Activated CD8-positive, alpha-beta memory T cell treated with anti-CD3 and anti-CD28 coated beads for 36 hours (primary cell): ENCODE measurements around the gene FAAP20. TPM values are rescaled to one million over a fixed set of nuclear protein-coding genes. Genes with fewer than 3 reads are reported as not detected.

Source experiments
- CTCF ChIA-PET: fragments of 350-600 bp; sonication (Branson Sonifier 250); formaldehyde crosslinking; loops from one replicate; lab custom pipeline; 2021; ENCODE audit warnings: antibody characterized with exemption; lab: Charles Lee
- POLR2A ChIA-PET: fragments of 350-600 bp; sonication (Branson Sonifier 250); formaldehyde crosslinking; loops from one replicate; lab custom pipeline; 2021; ENCODE audit warnings: antibody characterized with exemption; lab: Charles Lee
- total RNA-seq, 2 experiments: library from RNA; stranded (reverse); gene quantifications; one replicate each; pipeline ENCODE4 v1.2.3, GENCODE V29; 2021

Gene FAAP20
- total RNA-seq, 2 experiments from 2014 or later = 64.3 to 68.8 TPM

GRCh38 chr1:2203671-2204414, 9.3 kb upstream of the FAAP20 start:
- ChIA-PET POLR2A (interaction anchor here (0.5 to 1.1 kb wide), 2 partner anchors 25 to 125 kb away, joined by 3 to 5 read pairs; no protein-coding TSS in a partner anchor), CTCF (interaction anchor here (1.5 to 2.1 kb wide), 2 partner anchors 9 to 178 kb away, joined by 3 to 8 read pairs; partner anchors contain the start of gene FAAP20)

GRCh38 chr1:2202843-2203601, 8.4 kb upstream of the FAAP20 start:
- POLR2A ChIA-PET = no interaction called here
- CTCF ChIA-PET = interaction anchor here (1.5 to 2.1 kb wide), 2 partner anchors 8 to 179 kb away, joined by 3 to 8 read pairs; partner anchors contain the start of gene FAAP20

DNA sequence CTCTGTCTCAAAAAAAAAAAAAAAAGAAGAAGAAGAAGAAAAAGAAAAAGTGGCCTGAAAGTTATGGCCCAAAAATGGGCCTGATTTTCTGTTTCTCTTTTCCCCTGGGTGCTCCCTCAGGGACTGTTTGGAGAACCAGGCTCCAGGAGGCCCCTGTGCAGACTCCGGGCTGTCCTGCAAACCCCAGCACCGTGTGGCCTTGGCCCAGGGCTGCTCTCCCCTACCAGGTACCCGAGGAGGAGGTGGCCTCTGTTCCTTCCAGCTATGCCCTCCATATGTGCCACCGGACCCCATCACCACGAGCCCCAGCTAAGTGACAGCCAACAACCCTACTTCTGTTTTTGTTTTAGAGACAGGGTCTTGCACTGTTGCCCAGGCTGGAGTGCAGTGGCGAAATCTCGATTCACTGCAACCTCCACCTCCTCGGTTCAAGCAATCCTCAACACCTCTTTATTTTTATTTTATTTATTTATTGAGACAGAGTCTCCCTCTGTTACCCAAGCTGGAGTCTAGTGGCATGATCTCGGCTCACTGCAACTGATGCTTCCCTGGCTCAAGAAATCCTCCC, 7.5 kb upstream of the FAAP20 start:
- ChIA-PET POLR2A (no interaction called here), CTCF (interaction anchor here (2.1 kb wide), 1 partner anchor 180 kb away, joined by 8 read pairs; no protein-coding TSS in a partner anchor)

GRCh38 chr1:2201062-2201461, 6.5 kb upstream of the FAAP20 start:
- ChIA-PET POLR2A (no interaction called here), CTCF (interaction anchor here (0.5 to 3.2 kb wide), 3 partner anchors 110 to 188 kb away, joined by 4 to 16 read pairs (median 6); no protein-coding TSS in a partner anchor)

DNA sequence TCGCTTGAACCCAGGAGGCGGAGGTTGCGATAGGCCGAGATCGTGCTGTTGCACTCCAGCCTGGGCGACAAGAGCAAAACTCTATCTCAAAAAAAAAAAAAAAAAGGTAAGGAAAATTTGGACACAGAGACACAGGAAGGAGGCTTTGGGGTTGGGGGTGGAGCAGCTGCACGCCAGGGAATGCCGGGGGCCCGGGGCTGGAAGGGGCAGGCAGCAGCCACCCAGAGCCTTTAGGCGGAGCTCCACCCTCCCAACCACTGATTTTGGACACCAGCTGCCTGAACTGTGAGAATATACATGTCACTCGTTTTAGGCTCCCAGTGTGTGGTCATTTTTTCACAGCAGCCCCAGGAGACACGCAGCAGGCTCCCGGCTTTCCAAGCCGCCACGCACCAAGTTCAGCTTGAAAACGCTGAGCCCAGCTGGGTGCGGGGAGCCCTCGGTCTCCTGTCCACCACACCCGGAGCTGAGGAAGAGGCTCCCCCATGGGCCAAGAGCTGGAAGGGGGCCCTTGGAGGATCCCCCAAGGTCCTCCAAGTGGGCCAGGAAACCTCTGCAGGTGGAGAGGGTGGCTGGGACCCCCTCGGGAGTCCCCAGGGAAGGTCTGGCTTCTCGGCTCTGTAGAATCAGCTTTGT, 5.9 kb upstream of the FAAP20 start:
- POLR2A ChIA-PET = interaction anchor here (2.4 kb wide), 1 partner anchor 29 kb away, joined by 19 read pairs; no protein-coding TSS in a partner anchor

DNA sequence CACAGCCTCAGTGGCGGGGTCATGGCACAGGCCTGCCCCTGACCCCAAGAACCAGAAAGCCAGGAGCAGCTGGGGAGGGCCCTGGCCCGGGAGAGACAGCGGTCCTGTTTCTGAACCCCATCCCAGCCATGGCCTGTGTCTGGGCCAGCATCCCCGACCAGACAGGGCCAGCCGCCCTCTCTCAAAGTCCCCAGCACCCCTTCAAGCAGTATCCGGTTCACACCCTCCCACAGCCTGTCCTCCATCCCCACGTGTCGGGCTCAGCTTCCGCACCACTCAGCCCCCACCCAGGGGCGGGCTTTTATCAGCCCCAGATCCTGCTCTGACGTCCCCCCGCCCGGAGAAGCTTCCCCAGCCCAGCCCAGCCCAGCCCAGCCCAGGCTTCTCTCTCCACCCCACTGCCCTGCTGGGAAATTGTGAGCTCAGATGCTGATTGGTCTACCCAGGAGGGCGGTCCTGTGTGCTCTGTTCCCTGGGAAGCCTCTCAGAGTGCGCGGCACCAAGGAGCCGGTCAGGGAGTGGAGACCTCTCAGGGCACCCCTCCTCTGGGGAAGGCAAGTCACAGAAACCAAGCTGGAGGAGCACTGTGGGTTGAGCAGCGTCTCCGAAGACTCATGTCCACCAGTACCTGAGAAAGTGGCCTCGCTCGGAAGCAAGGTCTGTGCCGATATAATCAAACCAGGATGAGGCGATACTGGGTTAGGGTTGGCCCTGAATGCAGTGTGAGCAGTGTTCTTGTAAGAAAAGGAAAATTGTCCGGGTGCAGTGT, 4.7 kb upstream of the FAAP20 start:
- ChIA-PET POLR2A (interaction anchor here (0.6 to 2.4 kb wide), 5 partner anchors 28 to 192 kb away, joined by 3 to 19 read pairs (median 4); partner anchors contain the start of genes MORN1 and RER1), CTCF (interaction anchor here (0.9 to 3.2 kb wide), 7 partner anchors 14 to 214 kb away, joined by 3 to 16 read pairs (median 5); partner anchors contain the start of gene PEX10)

More for the DNA sequence above, 5.9 kb upstream of the FAAP20 start:
- CTCF ChIA-PET = interaction anchor here (0.5 to 3.2 kb wide), 4 partner anchors 12 to 189 kb away, joined by 4 to 16 read pairs (median 6); no protein-coding TSS in a partner anchor

GRCh38 chr1:2198571-2198970, 4.0 kb upstream of the FAAP20 start:
- POLR2A ChIA-PET = interaction anchor here (1.1 to 2.4 kb wide), 3 partner anchors 29 to 193 kb away, joined by 3 to 19 read pairs (median 4); partner anchors contain the start of genes MORN1 and RER1
- CTCF ChIA-PET = interaction anchor here (0.9 to 3.2 kb wide), 5 partner anchors 14 to 214 kb away, joined by 3 to 16 read pairs (median 3); partner anchors contain the start of gene PEX10

DNA sequence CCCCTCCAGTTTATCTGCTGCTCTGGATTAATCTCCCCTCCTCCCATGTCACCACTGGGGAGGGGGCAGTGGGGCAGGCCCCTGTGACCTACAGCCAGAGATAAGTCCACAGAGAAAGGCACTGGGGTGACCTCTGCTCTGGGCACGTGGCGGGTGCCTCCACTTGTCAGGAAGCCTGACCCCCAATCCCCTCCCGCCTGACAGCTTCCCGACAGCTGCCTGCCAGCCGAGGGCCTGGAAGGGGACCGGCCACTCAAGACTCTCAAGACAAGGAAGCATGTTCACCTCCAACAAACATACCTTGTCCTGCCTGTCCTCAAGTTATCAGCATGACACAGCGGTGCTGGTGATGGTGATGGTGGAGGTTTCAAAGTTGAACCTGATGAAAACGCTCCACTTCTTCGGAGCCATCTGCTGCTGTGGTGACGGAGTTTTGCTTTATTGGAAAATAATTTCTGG, 3.2 kb upstream of the FAAP20 start:
- ChIA-PET POLR2A (no interaction called here), CTCF (interaction anchor here (4.0 kb wide), 1 partner anchor 183 kb away, joined by 75 read pairs; no protein-coding TSS in a partner anchor)

GRCh38 chr1:2196901-2197638, 2.5 kb upstream of the FAAP20 start:
- POLR2A ChIA-PET = interaction anchor here (0.9 kb wide), 1 partner anchor 218 kb away, joined by 7 read pairs; no protein-coding TSS in a partner anchor
- CTCF ChIA-PET = interaction anchor here (2.2 to 4.0 kb wide), 2 partner anchors 118 to 184 kb away, joined by 13 to 75 read pairs; no protein-coding TSS in a partner anchor

DNA sequence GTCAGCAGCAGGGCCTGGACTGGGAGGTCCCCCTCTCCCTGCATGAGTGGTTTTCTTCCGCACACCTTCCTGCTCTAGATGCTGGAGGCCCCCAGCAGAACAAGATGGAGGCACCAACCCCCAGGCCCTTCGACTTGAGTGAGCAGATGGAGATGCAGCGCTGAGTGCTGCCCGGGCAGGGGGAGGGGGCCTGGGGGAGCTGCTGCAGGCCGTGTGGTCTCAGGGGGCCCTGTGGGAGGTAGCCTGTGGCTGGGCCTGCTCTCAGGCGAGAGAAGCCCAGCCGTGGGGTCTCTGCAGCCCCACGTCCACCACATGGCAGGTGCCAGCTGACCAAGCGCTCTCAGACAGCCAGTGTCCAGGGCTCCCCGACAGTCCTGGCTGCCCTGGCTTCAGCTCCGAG, 1.2 kb upstream of the FAAP20 start:
- POLR2A ChIA-PET = interaction anchor here (0.9 to 1.8 kb wide), 5 partner anchors 33 to 219 kb away, joined by 3 to 11 read pairs (median 6); partner anchors contain the start of genes MORN1 and RER1

GRCh38 chr1:2194898-2195673, 514 bp upstream of the FAAP20 start:
- POLR2A ChIA-PET = interaction anchor here (0.7 to 1.8 kb wide), 6 partner anchors 34 to 279 kb away, joined by 3 to 11 read pairs (median 4); partner anchors contain the start of genes MORN1 and RER1

More for the DNA sequence above, 1.2 kb upstream of the FAAP20 start:
- CTCF ChIA-PET = interaction anchor here (0.9 to 4.0 kb wide), 14 partner anchors 32 to 352 kb away, joined by 3 to 75 read pairs (median 6); no protein-coding TSS in a partner anchor

GRCh38 chr1:2193514-2194281, 874 bp downstream of the FAAP20 start:
- POLR2A ChIA-PET = no interaction called here
- CTCF ChIA-PET = interaction anchor here (2.1 to 4.0 kb wide), 2 partner anchors 187 to 385 kb away, joined by 7 to 75 read pairs; no protein-coding TSS in a partner anchor

More at GRCh38 chr1:2194898-2195673, 514 bp upstream of the FAAP20 start:
- CTCF ChIA-PET = interaction anchor here (0.6 to 4.0 kb wide), 33 partner anchors 8 to 384 kb away, joined by 3 to 75 read pairs (median 4); no protein-coding TSS in a partner anchor

- POLR2A ChIA-PET = no interaction called here
- CTCF ChIA-PET = interaction anchor here (0.6 to 1.4 kb wide), 3 partner anchors 26 to 424 kb away, joined by 3 to 5 read pairs (median 4); partner anchors contain the start of gene SKI
These were observed 2.3 kb downstream of the FAAP20 start for GRCh38 chr1:2192031-2192995.
